GM18907 (cell line): Measurements from ENCODE around the gene GCA.

Experiments used
- ATAC-seq: cut with Tn5 transposase; IDR thresholded peaks from one replicate; pipeline ENCODE4 v1.9.1; 2021; ENCODE audit warnings: mild to moderate bottlenecking, moderate library complexity; ENCODE audit not compliant: unreplicated experiment

Gene GCA

GRCh38 chr2:162343824-162344616 is at the start of gene GCA:
TSS of gene GCA (plus strand) at chr2:162344132. CDS start at chr2:162344249, 117 bp downstream.
- ATAC-seq = peak; percentile 99

- ATAC-seq = no peak
These were observed 48.9 kb upstream of the GCA start for GRCh38 chr2:162295009-162295408.

GRCh38 chr2:162297925-162298552 is 45.9 kb upstream of the GCA start:
- ATAC-seq = no peak

- ATAC-seq = no peak
These were observed 45.1 kb upstream of the GCA start for GRCh38 chr2:162298669-162299335.

- no peak for ATAC-seq
These were observed 43.7 kb upstream of the GCA start for GRCh38 chr2:162300266-162300665.

GRCh38 chr2:162301151-162301804 is 42.7 kb upstream of the GCA start:
- ATAC-seq = peak; percentile 78

GRCh38 chr2:162301877-162302276 is 42.1 kb upstream of the GCA start:
- no peak for ATAC-seq

- no peak for ATAC-seq
These were observed 38.0 kb upstream of the GCA start for GRCh38 chr2:162305901-162306300.

- ATAC-seq = peak; percentile 74
These were observed 35.0 kb upstream of the GCA start for GRCh38 chr2:162308747-162309503.

- no peak for ATAC-seq
These were observed 31.1 kb upstream of the GCA start for GRCh38 chr2:162312853-162313252.

- ATAC-seq = no peak
These were observed 28.0 kb upstream of the GCA start for GRCh38 chr2:162315938-162316337.

- no peak for ATAC-seq
These were observed 27.3 kb upstream of the GCA start for GRCh38 chr2:162316590-162316989.

GRCh38 chr2:162317058-162317742 is 26.7 kb upstream of the GCA start:
- ATAC-seq = no peak

GRCh38 chr2:162317861-162318327 is 26.0 kb upstream of the GCA start:
- peak; percentile 6 for ATAC-seq

GRCh38 chr2:162318328-162319180 is 25.4 kb upstream of the GCA start, which contains the start of gene IFIH1:
TSS of gene IFIH1 (minus strand) at chr2:162318684. CDS start at chr2:162318307, 377 bp downstream.
- ATAC-seq = peak; percentile 92

- ATAC-seq = no peak
These were observed 22.9 kb upstream of the GCA start for GRCh38 chr2:162320864-162321517.

- ATAC-seq = no peak
These were observed 19.0 kb upstream of the GCA start for GRCh38 chr2:162324953-162325352.

- no peak for ATAC-seq
These were observed 16.7 kb upstream of the GCA start for GRCh38 chr2:162327134-162327769.
